ENCODE data around the gene B9D1.

The B9D1 gene

DNA sequence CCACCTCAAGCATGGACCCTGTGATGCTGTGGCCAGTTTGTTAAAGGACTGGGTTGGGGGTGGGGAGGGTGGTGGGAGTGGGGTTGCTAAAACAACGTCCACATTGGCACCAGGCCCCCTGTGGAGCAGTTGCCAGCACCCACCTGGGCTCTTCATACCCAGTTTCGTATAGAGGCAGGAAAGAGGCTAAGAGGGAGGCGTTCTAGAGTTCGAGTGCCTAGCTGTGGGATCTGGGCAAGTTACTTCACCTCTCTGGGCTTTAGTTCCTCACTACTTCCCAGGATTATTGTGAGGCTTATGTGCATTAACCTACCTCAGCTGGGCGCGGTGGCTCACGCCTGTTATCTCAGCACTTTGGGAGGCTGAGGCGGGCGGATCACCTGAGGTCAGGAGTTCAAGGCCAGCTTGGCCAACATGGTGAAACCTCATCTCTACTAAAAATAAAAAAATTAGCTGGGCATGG, 23.0 kb upstream of the B9D1 start:
- no peak overlapping the region for H3K4me3 ChIP-seq (ENCODE audit: low read depth, low read length)
- no peak for DNase-seq (ENCODE audit: low read depth)
- TF ChIP-seq, protein P1, sequence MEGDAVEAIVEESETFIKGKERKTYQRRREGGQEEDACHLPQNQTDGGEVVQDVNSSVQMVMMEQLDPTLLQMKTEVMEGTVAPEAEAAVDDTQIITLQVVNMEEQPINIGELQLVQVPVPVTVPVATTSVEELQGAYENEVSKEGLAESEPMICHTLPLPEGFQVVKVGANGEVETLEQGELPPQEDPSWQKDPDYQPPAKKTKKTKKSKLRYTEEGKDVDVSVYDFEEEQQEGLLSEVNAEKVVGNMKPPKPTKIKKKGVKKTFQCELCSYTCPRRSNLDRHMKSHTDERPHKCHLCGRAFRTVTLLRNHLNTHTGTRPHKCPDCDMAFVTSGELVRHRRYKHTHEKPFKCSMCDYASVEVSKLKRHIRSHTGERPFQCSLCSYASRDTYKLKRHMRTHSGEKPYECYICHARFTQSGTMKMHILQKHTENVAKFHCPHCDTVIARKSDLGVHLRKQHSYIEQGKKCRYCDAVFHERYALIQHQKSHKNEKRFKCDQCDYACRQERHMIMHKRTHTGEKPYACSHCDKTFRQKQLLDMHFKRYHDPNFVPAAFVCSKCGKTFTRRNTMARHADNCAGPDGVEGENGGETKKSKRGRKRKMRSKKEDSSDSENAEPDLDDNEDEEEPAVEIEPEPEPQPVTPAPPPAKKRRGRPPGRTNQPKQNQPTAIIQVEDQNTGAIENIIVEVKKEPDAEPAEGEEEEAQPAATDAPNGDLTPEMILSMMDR (IDR thresholded peaks at IDR 0.05; ENCODE audit: control insufficient read depth, extremely low read depth, insufficient read depth): no peak

DNA sequence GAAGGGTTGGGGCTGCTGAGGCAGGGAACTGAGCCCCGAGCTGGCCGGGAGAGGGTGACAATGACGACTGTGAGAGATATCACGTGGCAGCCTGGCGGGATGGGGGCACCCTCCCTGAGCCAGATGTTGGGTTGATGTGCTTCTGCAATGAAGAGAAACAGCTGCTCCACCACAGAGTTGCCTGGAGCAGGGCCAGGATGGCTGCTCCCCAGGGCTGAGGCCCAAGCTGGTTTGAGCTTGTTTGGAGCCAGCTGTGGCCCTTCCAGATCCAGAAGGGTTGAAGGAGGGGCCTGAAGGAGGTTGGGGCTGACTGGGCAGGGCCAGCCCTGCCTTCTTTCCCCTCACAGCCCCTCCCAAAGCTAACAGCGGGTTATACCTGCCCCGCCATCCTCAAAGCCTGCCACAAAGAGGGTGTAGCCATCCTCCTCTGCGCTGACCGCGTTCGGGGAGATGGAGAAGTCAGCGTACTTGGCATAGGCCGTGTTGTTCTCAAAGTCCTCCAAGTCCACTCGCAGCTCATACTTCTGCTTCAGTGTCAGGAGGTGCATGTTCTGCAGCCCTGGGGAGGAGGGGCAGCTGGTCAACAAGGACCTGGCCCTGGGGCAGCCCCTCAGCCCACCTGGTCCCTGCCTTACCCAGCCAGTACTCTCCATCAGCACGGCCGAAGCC, 22.3 kb upstream of the B9D1 start:
- H3K4me3 ChIP-seq (ENCODE audit: low read depth, low read length): no peak overlapping the region
- TF ChIP-seq, protein P1 (IDR thresholded peaks at IDR 0.05; ENCODE audit: control insufficient read depth, extremely low read depth, insufficient read depth): no peak
- DNase-seq (ENCODE audit: low read depth): no peak

DNA sequence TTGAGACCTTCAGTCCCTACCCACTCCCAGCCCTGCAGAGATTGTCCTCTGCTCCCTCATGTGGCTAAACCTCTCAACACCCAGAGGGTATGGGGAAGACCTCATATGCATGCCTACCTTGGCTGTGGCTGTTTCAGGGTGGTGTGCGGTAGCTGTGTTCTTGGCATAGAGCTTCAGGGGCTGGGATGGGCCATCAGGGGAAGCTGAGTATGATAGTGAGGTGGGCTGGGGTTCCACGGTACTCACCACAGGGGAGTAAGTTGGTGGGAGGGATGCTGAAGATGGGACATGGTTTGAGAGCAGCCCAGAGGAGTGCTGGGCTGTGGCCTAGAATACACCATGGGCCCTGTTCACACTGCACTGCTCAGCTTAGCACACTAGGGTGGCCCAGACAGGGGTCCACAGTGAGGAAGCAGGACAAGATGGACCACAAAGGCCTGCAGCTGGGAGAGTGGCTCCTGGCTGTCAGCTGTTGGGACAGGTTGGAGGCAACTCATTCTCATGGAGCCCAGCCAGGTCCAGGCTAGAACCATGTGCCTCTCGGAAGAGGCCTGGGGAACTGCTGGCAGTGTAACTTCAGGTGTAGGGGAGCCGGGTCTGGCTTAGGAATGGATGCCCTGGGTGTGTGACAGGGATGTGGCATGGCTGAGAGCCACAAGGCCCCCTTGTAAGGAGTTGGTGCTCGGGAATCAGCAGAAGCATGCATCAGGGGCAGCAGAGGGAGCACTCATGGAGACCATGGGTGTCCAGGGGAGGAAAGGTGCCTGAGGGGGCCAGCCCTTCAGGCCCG, 21.4 kb upstream of the B9D1 start:
- H3K4me3 ChIP-seq (ENCODE audit: low read depth, low read length): no peak overlapping the region

DNA sequence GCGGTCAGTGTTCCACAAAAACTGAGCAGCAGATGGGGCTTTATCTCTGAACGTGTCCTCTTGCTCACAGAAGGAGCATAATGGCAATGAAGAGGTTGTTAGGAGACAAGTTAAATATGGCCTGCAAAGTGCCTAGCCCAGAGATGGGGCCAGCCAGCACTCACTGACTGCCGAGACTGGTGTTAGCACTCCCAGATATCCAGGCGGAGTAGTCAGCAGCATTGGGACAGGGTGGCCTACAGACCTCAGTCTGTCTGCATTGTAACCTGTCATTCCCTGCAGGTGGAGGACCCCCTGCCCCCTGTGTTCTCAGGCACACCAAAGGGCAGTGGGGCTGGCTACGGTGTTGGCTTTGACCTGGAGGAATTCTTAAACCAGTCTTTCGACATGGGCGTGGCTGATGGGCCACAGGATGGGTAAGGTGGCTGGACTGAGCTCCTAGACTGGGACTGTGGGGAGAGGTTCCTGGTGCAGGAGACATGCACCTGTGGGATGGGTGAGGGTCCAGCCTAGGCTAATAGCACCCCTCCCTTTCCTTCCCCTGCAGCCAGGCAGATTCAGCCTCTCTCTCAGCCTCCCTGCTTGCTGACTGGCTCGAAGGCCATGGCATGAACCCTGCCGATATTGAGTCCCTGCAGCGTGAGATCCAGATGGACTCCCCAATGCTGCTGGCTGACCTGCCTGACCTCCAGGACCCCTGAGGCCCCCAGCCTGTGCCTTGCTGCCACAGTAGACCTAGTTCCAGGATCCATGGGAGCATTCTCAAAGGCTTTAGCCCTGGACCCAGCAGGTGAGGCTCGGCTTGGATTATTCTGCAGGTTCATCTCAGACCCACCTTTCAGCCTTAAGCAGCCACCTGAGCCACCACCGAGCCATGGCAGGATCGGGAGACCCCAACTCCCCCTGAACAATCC, 20.3 kb upstream of the B9D1 start:
- H3K4me3 ChIP-seq (ENCODE audit: low read depth, low read length): no peak overlapping the region
- TF ChIP-seq, protein P1 (IDR thresholded peaks at IDR 0.05; ENCODE audit: control insufficient read depth, extremely low read depth, insufficient read depth): no peak
- no peak for DNase-seq (ENCODE audit: low read depth)

More for the DNA sequence above, 21.4 kb upstream of the B9D1 start:
- TF ChIP-seq, protein P1 (IDR thresholded peaks at IDR 0.05; ENCODE audit: control insufficient read depth, extremely low read depth, insufficient read depth): no peak
- DNase-seq (ENCODE audit: low read depth): no peak

DNA sequence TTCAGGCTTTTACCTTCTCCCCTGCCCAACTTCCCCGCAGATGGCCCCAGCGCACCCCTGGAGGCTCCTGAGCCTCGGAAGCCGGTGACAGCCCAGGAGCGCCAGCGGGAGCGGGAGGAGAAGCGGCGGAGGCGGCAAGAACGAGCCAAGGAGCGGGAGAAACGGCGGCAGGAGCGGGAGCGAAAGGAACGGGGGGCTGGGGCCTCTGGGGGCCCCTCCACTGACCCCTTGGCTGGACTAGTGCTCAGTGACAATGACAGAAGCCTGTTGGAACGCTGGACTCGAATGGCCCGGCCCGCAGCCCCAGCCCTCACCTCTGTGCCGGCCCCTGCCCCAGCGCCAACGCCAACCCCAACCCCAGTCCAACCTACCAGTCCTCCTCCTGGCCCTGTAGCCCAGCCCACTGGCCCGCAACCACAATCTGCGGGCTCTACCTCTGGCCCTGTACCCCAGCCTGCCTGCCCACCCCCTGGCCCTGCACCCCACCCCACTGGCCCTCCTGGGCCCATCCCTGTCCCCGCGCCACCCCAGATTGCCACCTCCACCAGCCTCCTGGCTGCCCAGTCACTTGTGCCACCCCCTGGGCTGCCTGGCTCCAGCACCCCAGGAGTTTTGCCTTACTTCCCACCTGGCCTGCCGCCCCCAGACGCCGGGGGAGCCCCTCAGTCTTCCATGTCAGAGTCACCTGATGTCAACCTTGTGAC, 19.4 kb upstream of the B9D1 start:
- no peak for DNase-seq (ENCODE audit: low read depth)
- TF ChIP-seq, protein P1 (IDR thresholded peaks at IDR 0.05; ENCODE audit: control insufficient read depth, extremely low read depth, insufficient read depth): no peak

GRCh38 chr17:19381361-19381740, 18.8 kb upstream of the B9D1 start:
- TF ChIP-seq, protein P1 (IDR thresholded peaks at IDR 0.05; ENCODE audit: control insufficient read depth, extremely low read depth, insufficient read depth): no peak
- DNase-seq (ENCODE audit: low read depth): no peak
- H3K4me3 ChIP-seq (ENCODE audit: low read depth, low read length): no peak overlapping the region

More for the DNA sequence above, 19.4 kb upstream of the B9D1 start:
- H3K4me3 ChIP-seq (ENCODE audit: low read depth, low read length): no peak overlapping the region
